OCI-LY3 (cell line): Measurements from ENCODE around the gene DYNLRB1.
"Not testable (repeated sequence)": the region's sequence is repeated elsewhere in the genome, so short reads cannot be mapped to it uniquely, and the experiment has no call there.

Source experiments
- CTCF ChIP-seq: fragments of 200-600, 300-600 bp; sonication (generic); IDR thresholded peaks from 2 replicates; pipeline ENCODE4 v1.5.1; 2014; ENCODE audit warnings: antibody characterized with exemption, low read length, low read depth
- EZH2phosphoT487 ChIP-seq: fragments of 200-600 bp; shearing (Covaris generic); IDR thresholded peaks from 2 replicates; pipeline ENCODE4 v1.6.1; 2018; ENCODE audit warnings: antibody characterized with exemption, mixed run types, low read depth

- TF ChIP-seq CTCF, EZH2phosphoT487: not testable (repeated sequence)
Measured at GRCh38 chr20:34482154-34482553, 34.1 kb upstream of the DYNLRB1 start.
